ENCODE data around the gene ZNF416.

Gene ZNF416

GRCh38 chr19:57558525-57558924 is 20.2 kb downstream of the ZNF416 start:
- Histone ChIP-seq H3K9me3 (ENCODE audit: control insufficient read depth, low read length) (peaks cover 19% of the 10 kb centered on the region), H3K27me3 (replicated peaks; ENCODE audit: control insufficient read depth, insufficient read depth, low read length) (no peaks in the 10 kb centered on the region), H3K36me3 (ENCODE audit: control insufficient read depth, insufficient read depth, low read length, severe bottlenecking) (peaks cover 30% of the 10 kb centered on the region), H3K9ac (ENCODE audit: low read length) (peak overlapping the region; percentile 92), H3K4me1 (ENCODE audit: control insufficient read depth, insufficient read depth, low read length) (peaks cover 23% of the 10 kb centered on the region), H3K4me3 (ENCODE audit: low read length) (peak overlapping the region; percentile 90)
- DNase-seq (ENCODE audit: low read depth), result peak; percentile 57

DNA sequence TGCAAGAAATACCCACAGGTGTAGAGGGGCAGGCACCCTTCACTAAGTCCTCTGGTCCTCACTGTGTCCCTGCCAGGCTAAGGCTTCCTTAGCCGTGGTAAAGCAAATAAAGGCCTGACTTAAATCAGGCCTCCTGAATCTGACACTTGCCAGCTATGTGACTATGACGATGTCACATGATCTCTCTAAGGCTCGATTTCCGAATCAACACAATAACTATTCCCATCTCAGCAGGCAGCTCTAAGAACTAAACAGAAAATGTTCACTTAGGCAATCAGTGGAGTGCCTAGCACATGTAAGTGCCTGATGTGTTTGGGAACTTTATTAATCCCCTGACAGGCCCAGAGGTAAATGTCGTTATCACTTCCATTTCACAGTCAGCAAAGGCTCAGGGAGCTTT is 21.1 kb downstream of the ZNF416 start:
- no peak overlapping the region for H3K4me3 ChIP-seq (ENCODE audit: low read length)
- H3K9me3 ChIP-seq (ENCODE audit: control insufficient read depth, low read length), result peaks cover 17% of the 10 kb centered on the region
- peak overlapping the region; percentile 92 for H3K9ac ChIP-seq (ENCODE audit: low read length)

DNA sequence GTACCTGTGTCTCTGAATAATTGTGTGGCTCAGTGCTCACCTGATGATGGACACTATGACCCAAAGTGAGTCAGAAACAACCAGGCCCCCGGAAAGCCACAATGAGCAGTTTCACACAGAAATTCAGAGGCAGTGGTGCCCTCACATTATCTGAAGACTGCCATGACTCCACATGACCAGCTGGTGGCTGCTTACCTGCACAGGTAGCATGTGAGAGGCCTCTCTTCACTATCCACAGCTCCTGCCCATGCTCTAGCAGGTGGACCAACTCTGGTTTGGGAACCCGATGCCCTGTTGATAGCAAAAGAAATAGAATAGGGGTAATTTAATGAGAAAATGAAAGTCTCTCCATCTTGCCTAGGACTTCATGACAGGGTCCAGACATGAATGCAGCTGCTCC is 26.3 kb downstream of the ZNF416 start:
- Histone ChIP-seq H3K4me1 (ENCODE audit: control insufficient read depth, insufficient read depth, low read length) (no peaks in the 10 kb centered on the region), H3K9me3 (ENCODE audit: control insufficient read depth, low read length) (peaks cover 55% of the 10 kb centered on the region), H3K36me3 (ENCODE audit: control insufficient read depth, insufficient read depth, low read length, severe bottlenecking) (peaks cover 91% of the 10 kb centered on the region)

More for the DNA sequence above, 21.1 kb downstream of the ZNF416 start:
- peaks cover 39% of the 10 kb centered on the region for H3K36me3 ChIP-seq (ENCODE audit: control insufficient read depth, insufficient read depth, low read length, severe bottlenecking)
- DNase-seq (ENCODE audit: low read depth), result no peak
- H3K4me1 ChIP-seq (ENCODE audit: control insufficient read depth, insufficient read depth, low read length), result peaks cover 23% of the 10 kb centered on the region
- no peaks in the 10 kb centered on the region for H3K27me3 ChIP-seq (replicated peaks; ENCODE audit: control insufficient read depth, insufficient read depth, low read length)

DNA sequence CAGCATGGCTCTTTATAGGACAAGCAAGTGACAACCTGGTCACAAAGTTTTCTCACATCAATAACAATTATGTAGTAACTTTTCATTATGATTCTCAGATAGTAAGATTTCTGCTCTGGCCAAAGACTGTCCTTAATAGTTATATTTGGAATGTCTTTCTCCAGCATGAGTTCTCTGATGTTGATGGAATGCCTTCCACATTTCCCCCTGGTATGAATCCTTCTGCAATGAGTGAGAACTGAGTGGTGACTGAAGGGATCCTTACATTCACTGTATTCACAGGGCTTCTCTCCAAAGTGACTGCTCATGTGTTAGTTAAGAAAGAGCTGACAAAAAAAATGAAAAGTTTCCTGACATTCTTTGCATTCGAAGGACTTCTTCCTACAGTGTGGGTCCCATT is 32.2 kb downstream of the ZNF416 start:
- no peak overlapping the region for H3K9ac ChIP-seq (ENCODE audit: low read length)
- peak overlapping the region; percentile 69 for H3K4me3 ChIP-seq (ENCODE audit: low read length)
- peaks cover 99% of the 10 kb centered on the region for H3K9me3 ChIP-seq (ENCODE audit: control insufficient read depth, low read length)
- no peaks in the 10 kb centered on the region for H3K4me1 ChIP-seq (ENCODE audit: control insufficient read depth, insufficient read depth, low read length)
- H3K27me3 ChIP-seq (replicated peaks; ENCODE audit: control insufficient read depth, insufficient read depth, low read length), result no peaks in the 10 kb centered on the region
- no peak for DNase-seq (ENCODE audit: low read depth)
- H3K36me3 ChIP-seq (ENCODE audit: control insufficient read depth, insufficient read depth, low read length, severe bottlenecking), result peaks cover 100% of the 10 kb centered on the region

More for the DNA sequence above, 26.3 kb downstream of the ZNF416 start:
- Histone ChIP-seq H3K27me3 (replicated peaks; ENCODE audit: control insufficient read depth, insufficient read depth, low read length) (no peaks in the 10 kb centered on the region), H3K9ac (ENCODE audit: low read length) (no peak overlapping the region), H3K4me3 (ENCODE audit: low read length) (peak overlapping the region; percentile 9)
- DNase-seq (ENCODE audit: low read depth), result no peak

DNA sequence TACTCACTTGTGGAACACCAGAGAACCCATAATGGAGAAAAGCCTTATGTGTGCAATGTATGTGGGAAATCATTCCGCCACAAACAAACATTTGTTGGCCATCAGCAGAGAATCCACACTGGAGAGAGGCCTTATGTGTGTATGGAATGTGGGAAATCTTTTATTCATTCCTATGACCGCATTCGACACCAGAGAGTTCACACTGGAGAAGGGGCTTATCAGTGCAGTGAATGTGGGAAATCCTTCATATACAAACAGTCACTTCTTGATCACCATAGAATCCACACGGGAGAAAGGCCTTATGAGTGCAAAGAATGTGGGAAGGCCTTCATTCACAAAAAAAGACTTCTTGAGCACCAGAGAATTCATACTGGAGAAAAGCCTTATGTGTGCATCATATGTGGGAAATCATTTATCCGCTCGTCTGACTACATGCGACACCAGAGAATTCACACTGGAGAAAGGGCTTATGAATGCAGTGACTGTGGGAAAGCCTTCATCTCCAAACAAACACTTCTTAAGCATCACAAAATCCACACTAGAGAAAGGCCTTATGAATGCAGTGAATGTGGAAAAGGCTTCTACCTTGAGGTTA is 40.7 kb downstream of the ZNF416 start:
- H3K4me3 ChIP-seq (ENCODE audit: low read length), result peak overlapping the region; percentile 59
- peaks cover 95% of the 10 kb centered on the region for H3K9me3 ChIP-seq (ENCODE audit: control insufficient read depth, low read length)
- no peaks in the 10 kb centered on the region for H3K4me1 ChIP-seq (ENCODE audit: control insufficient read depth, insufficient read depth, low read length)
- H3K9ac ChIP-seq (ENCODE audit: low read length), result no peak overlapping the region
- no peaks in the 10 kb centered on the region for H3K27me3 ChIP-seq (replicated peaks; ENCODE audit: control insufficient read depth, insufficient read depth, low read length)
- DNase-seq (ENCODE audit: low read depth), result no peak
- H3K36me3 ChIP-seq (ENCODE audit: control insufficient read depth, insufficient read depth, low read length, severe bottlenecking), result peaks cover 96% of the 10 kb centered on the region

- H3K9me3 ChIP-seq (ENCODE audit: control insufficient read depth, low read length), result peaks cover 7% of the 10 kb centered on the region
- no peaks in the 10 kb centered on the region for H3K27me3 ChIP-seq (replicated peaks; ENCODE audit: control insufficient read depth, insufficient read depth, low read length)
- H3K9ac ChIP-seq (ENCODE audit: low read length), result peak within 1 kb of the TSS; percentile 93
- peaks cover 9% of the 10 kb centered on the region for H3K4me1 ChIP-seq (ENCODE audit: control insufficient read depth, insufficient read depth, low read length)
- DNase-seq (ENCODE audit: low read depth), result peak; percentile 97
- peak within 1 kb of the TSS; percentile 96 for H3K4me3 ChIP-seq (ENCODE audit: low read length)
- H3K36me3 ChIP-seq (ENCODE audit: control insufficient read depth, insufficient read depth, low read length, severe bottlenecking), result peaks cover 16% of the 10 kb centered on the region
Observed at GRCh38 chr19:57527136-57527881, 51.4 kb downstream of the ZNF416 start, which contains the start of gene ZNF549. TSS of gene ZNF549 (plus strand) at chr19:57527356. CDS start at chr19:57527574, 218 bp downstream.

All from adipocyte (in vitro differentiated cells).